ENCODE measurements around the gene FAM210A.
"Not testable (repeated sequence)": the region's sequence is repeated elsewhere in the genome, so short reads cannot be mapped to it uniquely, and the experiment has no call there.

Gene FAM210A, protein sequence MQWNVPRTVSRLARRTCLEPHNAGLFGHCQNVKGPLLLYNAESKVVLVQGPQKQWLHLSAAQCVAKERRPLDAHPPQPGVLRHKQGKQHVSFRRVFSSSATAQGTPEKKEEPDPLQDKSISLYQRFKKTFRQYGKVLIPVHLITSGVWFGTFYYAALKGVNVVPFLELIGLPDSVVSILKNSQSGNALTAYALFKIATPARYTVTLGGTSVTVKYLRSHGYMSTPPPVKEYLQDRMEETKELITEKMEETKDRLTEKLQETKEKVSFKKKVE

DNA sequence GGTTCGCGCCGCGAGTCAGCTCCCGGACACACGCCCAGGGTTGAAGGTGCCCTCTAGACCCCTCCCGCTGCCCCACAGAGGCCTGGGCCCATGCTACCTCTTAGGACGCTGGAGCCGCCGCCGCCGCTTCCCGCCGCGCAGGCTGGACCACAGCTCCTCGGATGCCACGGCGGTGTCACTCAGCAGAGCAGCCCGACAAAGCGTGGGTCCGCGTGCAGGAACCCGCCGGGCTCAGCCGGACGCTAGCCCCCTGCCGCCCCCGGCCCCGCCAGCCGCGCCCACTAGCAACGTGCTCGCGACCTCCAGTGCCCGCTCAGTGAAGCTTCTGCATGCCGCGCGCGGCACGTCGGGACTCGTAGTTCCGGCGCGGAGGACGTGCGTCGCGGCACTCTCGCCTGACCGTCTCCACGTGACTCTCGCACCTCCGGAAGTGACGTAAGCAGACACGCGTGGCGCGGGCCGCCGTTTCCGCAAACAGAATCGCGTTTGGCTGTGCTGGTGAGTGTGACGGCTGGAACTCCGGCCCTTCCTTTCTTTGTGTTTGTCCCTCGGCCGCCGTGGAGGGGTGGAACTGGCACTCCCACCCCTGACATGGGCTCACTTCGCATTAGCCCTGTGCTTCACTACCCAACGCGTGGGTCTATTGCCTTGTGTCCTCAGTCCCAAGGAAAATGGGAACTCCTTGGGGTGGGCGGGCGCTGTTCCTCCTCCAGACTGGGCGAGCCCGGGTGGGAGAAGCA, at the start of gene FAM210A, which contains the start of gene RNMT:
Gene FAM210A, minus strand, starts transcription at position 327 of the 740 bp plus-strand sequence. CDS start 44,481 bp downstream, outside the sequence.
Gene RNMT, plus strand, starts transcription at position 442 of the 740 bp plus-strand sequence. CDS start 4,845 bp downstream, outside the sequence.
- H3K4me3 ChIP-seq (ENCODE audit: low read depth in 1 of 2, low read length in 2 of 2), result peak within 1 kb of the TSS; percentile 84 to 99
- no peaks in the 10 kb centered on the region for H3K27me3 ChIP-seq (ENCODE audit: control insufficient read depth in 1 of 2, insufficient read depth in 2 of 2, low read length in 2 of 2)
- H3K27ac ChIP-seq (ENCODE audit: low read depth, low read length), result peak within 1 kb of the TSS; percentile 95
- H3K36me3 ChIP-seq (ENCODE audit: insufficient read depth, low read length), result no peaks in the 10 kb centered on the region
- H3K9ac ChIP-seq (ENCODE audit: low read length), result peak within 1 kb of the TSS; percentile 70
- H3K4me1 ChIP-seq (ENCODE audit: insufficient read depth, low read length), result peaks cover 23% of the 10 kb centered on the region
- H3K9me3 ChIP-seq (ENCODE audit: low read length), result no peaks in the 10 kb centered on the region

DNA sequence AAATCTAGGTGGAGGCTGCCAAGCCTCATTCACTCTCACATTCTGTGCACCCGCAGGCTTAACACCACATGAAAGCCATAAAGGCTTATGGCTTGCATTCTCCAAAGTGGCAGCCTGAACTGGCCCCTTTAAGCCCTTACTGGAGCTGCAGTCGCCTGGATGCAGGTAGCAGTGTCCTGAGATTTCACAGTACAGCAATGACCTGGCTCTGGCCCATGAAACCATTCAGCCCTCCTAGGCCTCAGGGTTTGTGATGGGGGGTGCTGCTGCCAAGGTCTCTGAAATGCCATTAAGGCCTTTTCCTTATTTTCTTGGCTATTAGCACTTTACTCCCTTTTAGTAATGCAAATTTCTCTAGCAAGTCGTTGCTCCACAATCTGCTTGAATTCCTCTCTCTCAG, 48.7 kb upstream of the FAM210A start:
- Histone ChIP-seq H3K4me3 (ENCODE audit: low read depth in 1 of 2, low read length in 2 of 2) (no peak overlapping the region), H3K4me1 (ENCODE audit: insufficient read depth, low read length) (no peaks in the 10 kb centered on the region), H3K9ac (ENCODE audit: low read length) (no peak overlapping the region), H3K27me3 (ENCODE audit: control insufficient read depth in 1 of 2, insufficient read depth in 2 of 2, low read length in 2 of 2) (no peaks in the 10 kb centered on the region), H3K27ac (ENCODE audit: low read depth, low read length) (no peak overlapping the region), H3K36me3 (ENCODE audit: insufficient read depth, low read length) (no peaks in the 10 kb centered on the region), H3K9me3 (ENCODE audit: low read length) (no peaks in the 10 kb centered on the region)

DNA sequence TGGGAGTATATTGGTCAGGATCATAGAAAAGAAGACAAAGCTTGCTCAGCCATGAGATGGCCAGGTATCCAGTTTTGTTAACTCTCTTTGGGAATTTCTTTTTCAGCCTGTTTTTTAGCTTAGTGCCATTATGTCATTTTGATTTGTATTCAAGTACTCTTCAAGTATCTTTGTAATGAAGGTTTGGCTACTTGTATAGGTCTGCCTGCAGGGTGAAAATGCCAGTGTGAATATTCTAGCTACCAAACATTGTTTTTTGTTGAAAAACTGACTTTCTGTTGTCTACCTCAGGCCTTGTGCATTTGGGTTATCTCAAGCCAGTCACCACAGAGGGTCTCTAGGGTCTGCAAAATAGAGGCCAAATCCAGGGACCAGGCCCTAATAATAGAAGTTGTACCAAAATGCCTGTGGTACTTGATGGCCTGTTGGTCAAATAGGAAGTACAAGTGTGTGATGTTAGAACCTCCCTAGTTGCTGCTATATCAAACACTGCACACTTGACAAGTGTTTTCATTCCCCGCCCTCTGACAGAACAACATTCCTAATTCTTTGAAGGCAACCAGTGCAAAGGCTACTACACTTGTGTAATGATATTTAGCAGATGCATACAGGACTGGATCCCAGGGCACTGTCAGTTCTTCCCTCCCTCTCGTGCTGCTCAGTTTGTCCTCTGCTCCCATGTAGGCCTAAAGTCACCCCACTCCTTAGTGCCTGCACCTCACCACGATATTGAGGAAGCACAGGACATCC, 36.5 kb upstream of the FAM210A start:
- no peak overlapping the region for H3K9ac ChIP-seq (ENCODE audit: low read length)
- H3K36me3 ChIP-seq (ENCODE audit: insufficient read depth, low read length), result peaks cover 13% of the 10 kb centered on the region
- no peaks in the 10 kb centered on the region for H3K9me3 ChIP-seq (ENCODE audit: low read length)
- no peaks in the 10 kb centered on the region for H3K4me1 ChIP-seq (ENCODE audit: insufficient read depth, low read length)
- H3K27ac ChIP-seq (ENCODE audit: low read depth, low read length), result no peak overlapping the region
- H3K27me3 ChIP-seq (ENCODE audit: control insufficient read depth in 1 of 2, insufficient read depth in 2 of 2, low read length in 2 of 2), result no peaks in the 10 kb centered on the region
- no peak overlapping the region for H3K4me3 ChIP-seq (ENCODE audit: low read depth in 1 of 2, low read length in 2 of 2)

DNA sequence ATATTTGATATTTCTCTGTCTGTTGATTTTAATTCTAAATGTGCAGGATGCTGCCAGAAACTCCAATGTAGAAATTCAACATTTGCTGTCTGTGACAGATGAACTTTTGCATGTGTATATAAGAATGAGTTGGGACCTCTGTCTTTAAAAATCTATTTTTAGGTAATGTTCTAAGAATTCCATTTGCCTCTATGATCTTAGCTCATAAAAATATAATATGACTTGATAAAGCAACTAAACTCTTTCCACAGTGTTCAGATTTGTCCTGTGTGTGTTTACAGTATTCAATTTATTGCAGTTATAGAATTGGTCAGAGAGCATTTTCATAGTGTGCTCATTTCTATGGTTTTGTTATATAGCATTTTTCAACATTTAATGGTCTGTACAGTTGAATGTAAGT, 33.7 kb upstream of the FAM210A start:
- Histone ChIP-seq H3K9ac (ENCODE audit: low read length) (no peak overlapping the region), H3K4me3 (ENCODE audit: low read depth in 1 of 2, low read length in 2 of 2) (no peak overlapping the region), H3K27me3 (ENCODE audit: control insufficient read depth in 1 of 2, insufficient read depth in 2 of 2, low read length in 2 of 2) (no peaks in the 10 kb centered on the region), H3K27ac (ENCODE audit: low read depth, low read length) (no peak overlapping the region), H3K4me1 (ENCODE audit: insufficient read depth, low read length) (no peaks in the 10 kb centered on the region), H3K9me3 (ENCODE audit: low read length) (no peaks in the 10 kb centered on the region), H3K36me3 (ENCODE audit: insufficient read depth, low read length) (peaks cover 28% of the 10 kb centered on the region)

DNA sequence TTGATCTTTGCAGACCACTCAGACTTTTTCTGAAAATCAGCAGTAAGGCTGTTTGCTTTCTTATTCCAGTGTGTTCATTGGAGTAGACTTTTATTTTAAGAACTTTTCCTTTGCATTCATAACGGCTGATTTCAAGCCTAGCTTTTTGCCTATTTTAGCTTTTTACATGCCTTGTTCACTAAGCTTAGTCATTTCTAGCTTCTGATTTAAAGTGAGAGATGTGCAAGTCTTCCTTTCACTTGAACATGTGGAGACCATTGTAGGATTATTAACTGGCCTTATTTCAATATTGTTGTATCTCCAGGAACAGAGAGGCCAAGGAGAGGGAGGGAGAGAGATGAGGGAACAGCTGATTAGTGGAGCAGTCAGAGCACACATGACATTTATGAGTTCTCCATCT, 32.3 kb upstream of the FAM210A start:
- H3K27me3 ChIP-seq (ENCODE audit: control insufficient read depth in 1 of 2, insufficient read depth in 2 of 2, low read length in 2 of 2), result no peaks in the 10 kb centered on the region
- peaks cover 36% of the 10 kb centered on the region for H3K36me3 ChIP-seq (ENCODE audit: insufficient read depth, low read length)
- H3K4me1 ChIP-seq (ENCODE audit: insufficient read depth, low read length), result no peaks in the 10 kb centered on the region
- no peaks in the 10 kb centered on the region for H3K9me3 ChIP-seq (ENCODE audit: low read length)
- H3K9ac ChIP-seq (ENCODE audit: low read length), result no peak overlapping the region
- no peak overlapping the region for H3K27ac ChIP-seq (ENCODE audit: low read depth, low read length)
- H3K4me3 ChIP-seq (ENCODE audit: low read depth in 1 of 2, low read length in 2 of 2), result no peak overlapping the region

DNA sequence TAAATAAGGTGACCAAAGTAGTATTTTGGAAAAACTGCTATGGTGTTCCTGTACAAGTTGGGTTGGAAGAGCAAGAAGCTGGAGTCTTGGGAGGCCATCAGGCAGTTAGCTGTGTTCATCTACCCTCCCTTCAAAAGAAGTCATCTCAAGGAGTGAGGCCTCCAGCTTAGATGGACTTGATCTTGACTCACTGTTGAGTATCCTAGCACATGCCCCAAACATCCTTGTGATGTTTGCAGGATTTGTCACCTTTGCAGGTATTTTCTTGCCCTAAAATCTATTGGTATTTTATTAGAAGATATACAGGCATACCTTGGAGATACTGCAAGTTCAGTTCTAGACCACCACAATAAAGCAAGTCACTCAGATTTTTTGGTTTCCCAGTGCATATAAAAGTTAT, 30.3 kb upstream of the FAM210A start:
- Histone ChIP-seq H3K27ac (ENCODE audit: low read depth, low read length) (no peak overlapping the region), H3K36me3 (ENCODE audit: insufficient read depth, low read length) (peaks cover 46% of the 10 kb centered on the region), H3K9me3 (ENCODE audit: low read length) (no peaks in the 10 kb centered on the region), H3K4me3 (ENCODE audit: low read depth in 1 of 2, low read length in 2 of 2) (no peak overlapping the region), H3K4me1 (ENCODE audit: insufficient read depth, low read length) (no peaks in the 10 kb centered on the region), H3K9ac (ENCODE audit: low read length) (no peak overlapping the region), H3K27me3 (ENCODE audit: control insufficient read depth in 1 of 2, insufficient read depth in 2 of 2, low read length in 2 of 2) (no peaks in the 10 kb centered on the region)

DNA sequence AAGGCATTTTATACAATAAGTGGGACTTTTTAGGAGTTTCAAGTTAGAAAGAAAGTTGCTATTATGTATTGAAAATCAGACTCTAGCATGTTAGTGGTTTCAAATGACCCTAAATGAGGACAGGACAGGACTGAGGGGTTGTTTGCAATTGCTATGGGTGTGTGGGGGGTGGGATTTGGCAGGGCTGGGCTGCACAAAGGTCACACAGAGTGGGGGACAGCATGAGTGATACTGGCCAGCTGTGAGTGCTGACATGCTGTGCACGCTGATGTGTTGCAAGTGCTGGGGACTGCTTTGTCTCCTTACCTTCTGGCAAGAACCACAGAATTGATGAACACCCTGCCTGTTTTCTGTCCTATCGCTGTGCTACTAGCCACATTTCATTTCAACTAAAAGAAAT, 29.9 kb upstream of the FAM210A start:
- Histone ChIP-seq H3K4me1 (ENCODE audit: insufficient read depth, low read length) (no peaks in the 10 kb centered on the region), H3K36me3 (ENCODE audit: insufficient read depth, low read length) (peaks cover 43% of the 10 kb centered on the region), H3K27me3 (ENCODE audit: control insufficient read depth in 1 of 2, insufficient read depth in 2 of 2, low read length in 2 of 2) (no peaks in the 10 kb centered on the region), H3K9me3 (ENCODE audit: low read length) (no peaks in the 10 kb centered on the region), H3K27ac (ENCODE audit: low read depth, low read length) (no peak overlapping the region), H3K9ac (ENCODE audit: low read length) (no peak overlapping the region), H3K4me3 (ENCODE audit: low read depth in 1 of 2, low read length in 2 of 2) (no peak overlapping the region)

DNA sequence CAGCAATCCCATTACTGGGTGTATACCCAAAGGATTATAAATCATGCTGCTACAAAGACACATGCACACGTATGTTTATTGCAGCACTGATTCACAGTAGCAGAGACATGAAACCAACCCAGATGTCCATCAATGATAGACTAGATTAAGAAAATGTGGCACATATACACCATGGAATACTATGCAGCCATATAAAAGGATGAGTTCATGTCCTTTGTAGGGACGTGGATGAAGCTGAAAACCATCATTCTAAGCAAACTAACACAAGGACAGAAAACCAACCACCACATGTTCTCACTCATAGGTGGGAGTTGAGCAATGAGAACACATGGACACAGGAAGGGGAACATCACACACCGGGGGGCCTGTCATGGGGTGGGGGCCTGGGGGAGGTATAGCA, 25.2 kb upstream of the FAM210A start:
- not testable (repeated sequence) for H3K4me3 ChIP-seq (ENCODE audit: low read depth in 1 of 2, low read length in 2 of 2); H3K4me1 ChIP-seq (ENCODE audit: insufficient read depth, low read length); H3K27me3 ChIP-seq (ENCODE audit: control insufficient read depth in 1 of 2, insufficient read depth in 2 of 2, low read length in 2 of 2); H3K9ac ChIP-seq (ENCODE audit: low read length); H3K27ac ChIP-seq (ENCODE audit: low read depth, low read length); H3K9me3 ChIP-seq (ENCODE audit: low read length)
- H3K36me3 ChIP-seq (ENCODE audit: insufficient read depth, low read length), result peaks cover 50% of the 10 kb centered on the region

DNA sequence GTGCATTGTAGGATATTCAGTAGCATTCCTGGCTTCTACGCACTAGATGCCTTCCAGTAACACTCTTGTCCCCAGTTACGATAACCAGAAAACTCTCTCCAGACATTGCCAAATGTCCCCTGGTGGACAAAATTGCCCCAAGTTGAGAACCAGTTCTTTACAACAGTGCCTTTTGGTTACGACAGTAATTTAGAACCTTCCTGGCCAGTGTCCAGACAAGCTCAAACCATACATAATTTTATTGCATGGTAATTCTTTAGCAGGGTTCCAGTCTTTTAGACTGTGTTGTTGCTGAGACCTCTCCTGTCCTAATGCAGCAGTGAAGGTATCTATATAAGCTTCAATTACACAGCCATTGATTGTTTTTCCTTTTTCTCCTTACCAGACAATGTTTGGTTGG, 20.3 kb upstream of the FAM210A start:
- Histone ChIP-seq H3K4me1 (ENCODE audit: insufficient read depth, low read length) (no peaks in the 10 kb centered on the region), H3K27me3 (ENCODE audit: control insufficient read depth in 1 of 2, insufficient read depth in 2 of 2, low read length in 2 of 2) (no peaks in the 10 kb centered on the region), H3K9me3 (ENCODE audit: low read length) (no peaks in the 10 kb centered on the region), H3K4me3 (ENCODE audit: low read depth in 1 of 2, low read length in 2 of 2) (no peak overlapping the region), H3K27ac (ENCODE audit: low read depth, low read length) (no peak overlapping the region), H3K9ac (ENCODE audit: low read length) (no peak overlapping the region), H3K36me3 (ENCODE audit: insufficient read depth, low read length) (peaks cover 50% of the 10 kb centered on the region)

DNA sequence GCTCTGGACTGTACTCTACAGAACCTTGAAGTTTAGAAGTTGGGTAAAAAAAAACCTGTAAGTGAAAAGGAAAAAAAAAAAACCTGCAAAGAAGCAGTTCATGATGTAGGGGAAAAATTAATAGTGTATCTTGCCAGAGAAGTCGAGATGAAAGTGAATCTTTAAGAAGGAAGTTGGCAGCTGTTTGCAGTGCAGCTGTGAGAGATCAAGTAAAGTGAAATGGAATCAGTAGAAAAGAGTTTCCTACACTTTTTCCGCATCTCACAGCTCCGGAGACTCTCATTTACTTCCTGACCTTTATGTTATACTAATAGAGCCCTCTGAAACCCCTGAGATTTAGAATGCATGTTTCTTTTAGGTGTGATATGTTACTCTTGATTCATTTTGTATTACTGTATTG, 19.3 kb upstream of the FAM210A start:
- H3K9me3 ChIP-seq (ENCODE audit: low read length), result no peaks in the 10 kb centered on the region
- no peaks in the 10 kb centered on the region for H3K27me3 ChIP-seq (ENCODE audit: control insufficient read depth in 1 of 2, insufficient read depth in 2 of 2, low read length in 2 of 2)
- H3K4me3 ChIP-seq (ENCODE audit: low read depth in 1 of 2, low read length in 2 of 2), result no peak overlapping the region
- H3K4me1 ChIP-seq (ENCODE audit: insufficient read depth, low read length), result no peaks in the 10 kb centered on the region
- H3K27ac ChIP-seq (ENCODE audit: low read depth, low read length), result no peak overlapping the region
- H3K9ac ChIP-seq (ENCODE audit: low read length), result no peak overlapping the region
- H3K36me3 ChIP-seq (ENCODE audit: insufficient read depth, low read length), result peaks cover 60% of the 10 kb centered on the region

DNA sequence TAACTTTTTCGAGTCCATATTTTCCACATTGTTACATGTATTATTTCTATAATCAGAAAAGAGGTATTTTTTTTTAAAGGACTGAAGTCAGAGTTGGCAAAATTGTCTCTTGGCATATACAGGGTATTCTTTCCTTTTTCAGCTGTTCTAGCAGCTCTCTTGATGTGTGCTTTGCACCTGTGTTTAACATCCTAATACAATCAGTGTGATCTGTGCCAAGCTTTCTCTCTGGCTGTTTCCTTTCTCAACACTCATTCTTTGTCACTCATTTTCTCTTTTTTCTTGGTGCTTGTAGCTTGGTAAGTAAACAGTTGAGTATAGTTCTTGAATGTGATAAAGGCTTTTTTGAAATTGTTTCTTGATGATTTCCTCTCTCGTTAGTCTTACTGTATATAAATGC, 9.3 kb upstream of the FAM210A start:
- peaks cover 62% of the 10 kb centered on the region for H3K36me3 ChIP-seq (ENCODE audit: insufficient read depth, low read length)
- no peak overlapping the region for H3K4me3 ChIP-seq (ENCODE audit: low read depth in 1 of 2, low read length in 2 of 2)
- H3K9ac ChIP-seq (ENCODE audit: low read length), result no peak overlapping the region
- no peak overlapping the region for H3K27ac ChIP-seq (ENCODE audit: low read depth, low read length)
- no peaks in the 10 kb centered on the region for H3K4me1 ChIP-seq (ENCODE audit: insufficient read depth, low read length)
- no peaks in the 10 kb centered on the region for H3K9me3 ChIP-seq (ENCODE audit: low read length)
- H3K27me3 ChIP-seq (ENCODE audit: control insufficient read depth in 1 of 2, insufficient read depth in 2 of 2, low read length in 2 of 2), result no peaks in the 10 kb centered on the region
